Head of caudate nucleus (tissue), 42 donors: Measurements from ENCODE around the gene PPFIA1.
A peak's percentile ranks its signal among the peaks of the same experiment; 100 is the strongest.
"Not testable (repeated sequence)": the region's sequence is repeated elsewhere in the genome, so short reads cannot be mapped to it uniquely, and the experiment has no call there.

ENCODE experiments used
- DNase-seq, 42 donors: peaks; one replicate each; pipeline versions ENCODE4 v3.0.0 to v3.0.0-alpha.2; 2020 to 2021; ENCODE audit warnings: mixed read lengths in 7 of 42
- intact Hi-C: fragments of 100-400 bp; cut with DNase I; formaldehyde crosslinking; loops from one replicate; pipeline ENCODE4 v1.15.0; 2022

Gene PPFIA1

GRCh38 chr11:70372076-70372475 lies 101.6 kb downstream of the PPFIA1 start:
- intact Hi-C loops = no loop called here
- DNase-seq = no peak

- DNase-seq = peak in 2 of 42 donors; percentile 5 to 30
- intact Hi-C loops = no loop called here
Measured at GRCh38 chr11:70376621-70377020, 106.1 kb downstream of the PPFIA1 start.

GRCh38 chr11:70377645-70378044 lies 107.2 kb downstream of the PPFIA1 start:
- DNase-seq = no peak
- intact Hi-C loops = no loop called here

- no peak for DNase-seq
- intact Hi-C loops = no loop called here
Measured at GRCh38 chr11:70378506-70379134, 108.1 kb downstream of the PPFIA1 start.

GRCh38 chr11:70381350-70381749 lies 110.9 kb downstream of the PPFIA1 start:
- intact Hi-C loops = no loop called here
- DNase-seq = no peak

- intact Hi-C loops = no loop called here
- DNase-seq = peak in 10 of 42 donors; percentile 14 to 71 (median 46)
Measured at GRCh38 chr11:70381872-70382861, 111.7 kb downstream of the PPFIA1 start.

- peak in 2 of 42 donors; percentile 25 to 37 for DNase-seq
- intact Hi-C loops = no loop called here
Measured at GRCh38 chr11:70383664-70384565, 113.4 kb downstream of the PPFIA1 start.

GRCh38 chr11:70384566-70385152 lies 114.2 kb downstream of the PPFIA1 start:
- intact Hi-C loops = no loop called here

GRCh38 chr11:70387564-70387963 lies 117.1 kb downstream of the PPFIA1 start:
- intact Hi-C loops = no loop called here
- DNase-seq = no peak

More at GRCh38 chr11:70384566-70385152, 114.2 kb downstream of the PPFIA1 start:
- peak in 1 of 42 donors; percentile 5 for DNase-seq

GRCh38 chr11:70389201-70389600 lies 118.7 kb downstream of the PPFIA1 start:
- no peak for DNase-seq
- intact Hi-C loops = no loop called here

GRCh38 chr11:70390882-70391281 lies 120.4 kb downstream of the PPFIA1 start:
- intact Hi-C loops = not testable (repeated sequence)
- DNase-seq = peak in 1 of 42 donors; percentile 12

- DNase-seq = peak in 2 of 42 donors; percentile 4 to 28
- intact Hi-C loops = no loop called here
Measured at GRCh38 chr11:70394211-70394950, 123.9 kb downstream of the PPFIA1 start.

GRCh38 chr11:70397336-70397982 lies 127.0 kb downstream of the PPFIA1 start:
- intact Hi-C loops = no loop called here
- DNase-seq = peak in 3 of 42 donors; percentile 24 to 36 (median 28)

GRCh38 chr11:70397983-70398833 lies 127.7 kb downstream of the PPFIA1 start, which contains the start of gene CTTN:
CTTN (plus strand) TSS chr11:70398529; CDS start chr11:70407298, 8,769 bp downstream.
- DNase-seq = peak; percentile 48 to 94 (median 84)
- intact Hi-C loops = no loop called here

- intact Hi-C loops = no loop called here
- DNase-seq = peak in 11 of 42 donors; percentile 12 to 68 (median 38)
Measured at GRCh38 chr11:70398834-70399680, 128.6 kb downstream of the PPFIA1 start.
